ENCODE measurements around the gene NCKAP5.
A peak's percentile ranks its signal among the peaks of the same experiment; 100 is the strongest.

The NCKAP5 gene

GRCh38 chr2:132766573-132766972 lies 801.7 kb downstream of the NCKAP5 start:
- peak; percentile 52 for DNase-seq

- no peak for DNase-seq
Measured at GRCh38 chr2:132761437-132761836, 806.8 kb downstream of the NCKAP5 start.

- DNase-seq: no peak
Measured at GRCh38 chr2:132760971-132761370, 807.3 kb downstream of the NCKAP5 start.

GRCh38 chr2:132760405-132760804 lies 807.9 kb downstream of the NCKAP5 start:
- DNase-seq: no peak

GRCh38 chr2:132758995-132759394 lies 809.3 kb downstream of the NCKAP5 start:
- no peak for DNase-seq

GRCh38 chr2:132757676-132758075 lies 810.6 kb downstream of the NCKAP5 start:
- no peak for DNase-seq

GRCh38 chr2:132757002-132757589 lies 811.2 kb downstream of the NCKAP5 start:
- DNase-seq: no peak

GRCh38 chr2:132754867-132755472 lies 813.3 kb downstream of the NCKAP5 start:
- no peak for DNase-seq

GRCh38 chr2:132754392-132754791 lies 813.9 kb downstream of the NCKAP5 start:
- DNase-seq: no peak

GRCh38 chr2:132752421-132753206 lies 815.6 kb downstream of the NCKAP5 start:
- no peak for DNase-seq

GRCh38 chr2:132751836-132752235 lies 816.4 kb downstream of the NCKAP5 start:
- DNase-seq: no peak

GRCh38 chr2:132750606-132751005 lies 817.7 kb downstream of the NCKAP5 start:
- no peak for DNase-seq

- DNase-seq: no peak
Measured at GRCh38 chr2:132747046-132747445, 821.2 kb downstream of the NCKAP5 start.

GRCh38 chr2:132741754-132742153 lies 826.5 kb downstream of the NCKAP5 start:
- DNase-seq: no peak

- DNase-seq: no peak
Measured at GRCh38 chr2:132740081-132740720, 828.1 kb downstream of the NCKAP5 start.

- DNase-seq: no peak
Measured at GRCh38 chr2:132738223-132738622, 830.0 kb downstream of the NCKAP5 start.

- no peak for DNase-seq
Measured at GRCh38 chr2:132736059-132736458, 832.2 kb downstream of the NCKAP5 start.

- DNase-seq: no peak
Measured at GRCh38 chr2:132734961-132735360, 833.3 kb downstream of the NCKAP5 start.

- DNase-seq: no peak
Measured at GRCh38 chr2:132733094-132733493, 835.2 kb downstream of the NCKAP5 start.

- no peak for DNase-seq
Measured at GRCh38 chr2:132732694-132733093, 835.6 kb downstream of the NCKAP5 start.

GRCh38 chr2:132731441-132731840 lies 836.8 kb downstream of the NCKAP5 start:
- DNase-seq: no peak

GRCh38 chr2:132730611-132731010 lies 837.7 kb downstream of the NCKAP5 start:
- no peak for DNase-seq

GRCh38 chr2:132729522-132729921 lies 838.7 kb downstream of the NCKAP5 start:
- DNase-seq: no peak

- no peak for DNase-seq
Measured at GRCh38 chr2:132726155-132726554, 842.1 kb downstream of the NCKAP5 start.
